H9 (cell line): ENCODE results near the gene UBE2D1. TPM values are rescaled to one million over a fixed set of nuclear protein-coding genes. Genes with fewer than 3 reads are reported as not detected.

Experiments used
- DNase-seq: peaks from one replicate; pipeline ENCODE4 v3.0.0-alpha.2; 2017
- H2AFZ ChIP-seq: one replicate; pipeline ENCODE4 v1.6.1; 2013; ENCODE audit warnings: mild to moderate bottlenecking, low read length, control low read depth, moderate library complexity
- H2AK5ac ChIP-seq: 2 replicates; pipeline ENCODE4 v1.6.1; 2013; ENCODE audit warnings: low read length, control low read depth, mixed read lengths; ENCODE audit not compliant: insufficient read length
- H2BK120ac ChIP-seq: one replicate; pipeline ENCODE4 v1.6.1; 2013; ENCODE audit warnings: low read depth, mild to moderate bottlenecking, low read length, control low read depth, inconsistent platforms; ENCODE audit not compliant: poor library complexity, severe bottlenecking
- H2BK12ac ChIP-seq: 2 replicates; pipeline ENCODE4 v1.6.1; 2013; ENCODE audit warnings: low read length, control low read depth, mixed read lengths, low read depth; ENCODE audit not compliant: insufficient read length
- H2BK15ac ChIP-seq: 2 replicates; pipeline ENCODE4 v1.6.1; 2013; ENCODE audit warnings: low read depth, low read length, control low read depth
- H2BK20ac ChIP-seq: one replicate; pipeline ENCODE4 v1.6.1; 2013; ENCODE audit warnings: low read depth, mild to moderate bottlenecking, low read length, control low read depth, inconsistent platforms; ENCODE audit not compliant: poor library complexity, severe bottlenecking
- H2BK5ac ChIP-seq: 2 replicates; pipeline ENCODE4 v1.6.1; 2013; ENCODE audit warnings: low read length, control low read depth, mixed read lengths; ENCODE audit not compliant: insufficient read length
- H3K14ac ChIP-seq: 2 replicates; pipeline ENCODE4 v1.6.1; 2013; ENCODE audit warnings: low read length, control low read depth; ENCODE audit not compliant: insufficient read depth
- H3K18ac ChIP-seq: 2 replicates; pipeline ENCODE4 v1.6.1; 2013; ENCODE audit warnings: low read depth, mild to moderate bottlenecking, mixed read lengths, low read length, control low read depth; ENCODE audit not compliant: insufficient read length
- H3K23ac ChIP-seq: 2 replicates; pipeline ENCODE4 v1.6.1; 2013; ENCODE audit warnings: low read length, control low read depth, mixed read lengths, low read depth; ENCODE audit not compliant: insufficient read length
- H3K23me2 ChIP-seq: 2 replicates; pipeline ENCODE4 v1.6.1; 2013; ENCODE audit warnings: low read depth, mild to moderate bottlenecking, mixed read lengths, low read length, control low read depth; ENCODE audit not compliant: insufficient read length, poor library complexity, severe bottlenecking
- H3K27ac ChIP-seq: 2 replicates; pipeline ENCODE4 v1.5.1; 2013; ENCODE audit warnings: low read length, control low read depth, mixed read lengths, low read depth; ENCODE audit not compliant: insufficient read length
- H3K27me3 ChIP-seq: 2 replicates; pipeline ENCODE4 v1.6.1; 2013; ENCODE audit warnings: low read length, control low read depth, inconsistent platforms; ENCODE audit not compliant: insufficient read depth
- H3K4ac ChIP-seq: 2 replicates; pipeline ENCODE4 v1.6.1; 2013; ENCODE audit warnings: low read depth, mild to moderate bottlenecking, control low read depth, inconsistent platforms, low read length, moderate library complexity
- H3K4me1 ChIP-seq: 2 replicates; pipeline ENCODE4 v1.6.1; 2013; ENCODE audit warnings: low read length, control low read depth, inconsistent platforms; ENCODE audit not compliant: insufficient read depth
- H3K4me2 ChIP-seq: 2 replicates; pipeline ENCODE4 v1.6.1; 2013; ENCODE audit warnings: low read length, control low read depth, mixed read lengths; ENCODE audit not compliant: insufficient read length, insufficient read depth
- H3K56ac ChIP-seq: 2 replicates; pipeline ENCODE4 v1.6.1; 2013; ENCODE audit warnings: low read depth, mild to moderate bottlenecking, mixed read lengths, low read length, control low read depth; ENCODE audit not compliant: insufficient read length
- H3K79me1 ChIP-seq: 2 replicates; pipeline ENCODE4 v1.6.1; 2013; ENCODE audit warnings: low read depth, mild to moderate bottlenecking, moderate library complexity, low read length, control low read depth, inconsistent platforms; ENCODE audit not compliant: insufficient read depth, poor library complexity, severe bottlenecking
- H3K79me2 ChIP-seq: 2 replicates; pipeline ENCODE4 v1.6.1; 2013; ENCODE audit warnings: low read length, control low read depth, inconsistent platforms; ENCODE audit not compliant: insufficient read depth
- H3K9ac ChIP-seq: 2 replicates; pipeline ENCODE4 v1.6.1; 2013; ENCODE audit warnings: low read length, control low read depth, mixed read lengths; ENCODE audit not compliant: insufficient read length; ENCODE audit errors: extremely low read depth
- H3K9me3 ChIP-seq: one replicate; pipeline ENCODE4 v1.6.1; 2013; ENCODE audit warnings: low read depth, low read length, inconsistent platforms; ENCODE audit not compliant: control insufficient read depth
- H3T11ph ChIP-seq: one replicate; pipeline ENCODE4 v1.6.1; 2013; ENCODE audit warnings: mild to moderate bottlenecking, low read length, control low read depth, inconsistent platforms
- H4K20me1 ChIP-seq: one replicate; pipeline ENCODE4 v1.6.1; 2013; ENCODE audit not compliant: control insufficient read depth, insufficient read length, insufficient read depth
- H4K5ac ChIP-seq: 2 replicates; pipeline ENCODE4 v1.6.1; 2013; ENCODE audit warnings: low read depth, mild to moderate bottlenecking, mixed read lengths, low read length, control low read depth; ENCODE audit not compliant: insufficient read length
- H4K8ac ChIP-seq: replicated peaks from 2 replicates; pipeline ENCODE4 v1.6.1; 2013; ENCODE audit warnings: low read length, control low read depth, mixed read lengths, low read depth; ENCODE audit not compliant: insufficient read length
- H4K91ac ChIP-seq: 2 replicates; pipeline ENCODE4 v1.6.1; 2013; ENCODE audit warnings: low read depth, mild to moderate bottlenecking, moderate library complexity, mixed read lengths, low read length, control low read depth; ENCODE audit not compliant: insufficient read length
- H3K27ac Mint-ChIP-seq, 3 experiments: 2 replicates in 2 of 3; 3 replicates in 1 of 3; pipeline ENCODE4 v1.8.0; 2020 to 2021; ENCODE audit warnings: mixed read lengths in 3 of 3, mild to moderate bottlenecking in 1 of 3, moderate library complexity in 1 of 3
- H3K27me3 Mint-ChIP-seq: 2 replicates; pipeline ENCODE4 v1.8.0; 2021; ENCODE audit warnings: low read depth, mild to moderate bottlenecking, moderate library complexity, mixed read lengths
- H3K36me3 Mint-ChIP-seq, 3 experiments: 2 replicates in 2 of 3; 3 replicates in 1 of 3; pipeline ENCODE4 v1.8.0; 2020 to 2021; ENCODE audit warnings: low read depth in 3 of 3, mixed read lengths in 3 of 3; ENCODE audit not compliant: insufficient read depth in 1 of 3
- H3K4me1 Mint-ChIP-seq, 2 experiments: 2 replicates each; pipeline ENCODE4 v1.8.0; 2020; ENCODE audit warnings: mixed read lengths in 2 of 2
- H3K4me3 Mint-ChIP-seq, 2 experiments: 2 replicates in 1 of 2; 3 replicates in 1 of 2; pipeline ENCODE4 v1.8.0; 2020 to 2021; ENCODE audit warnings: mild to moderate bottlenecking in 2 of 2, mixed read lengths in 2 of 2, moderate library complexity in 1 of 2
- H3K9me3 Mint-ChIP-seq, 2 experiments: 2 replicates in 1 of 2; 3 replicates in 1 of 2; pipeline ENCODE4 v1.8.0; 2020; ENCODE audit warnings: mild to moderate bottlenecking in 2 of 2, mixed read lengths in 2 of 2, moderate library complexity in 1 of 2
- WGBS: extraction: QIAGEN DNeasy Blood & Tissue Kit; methylation state at CpG from one replicate; pipeline ENCODE4 v1.1.7; 2013; ENCODE audit warnings: missing lambda C conversion rate, low lambda C conversion rate, mixed read lengths; ENCODE audit not compliant: insufficient read length; ENCODE audit errors: extremely low coverage; 5-methylcytosine and 5-hydroxymethylcytosine counted together
- total RNA-seq: library from RNA; stranded (reverse); gene quantifications from 2 replicates; pipeline ENCODE4 v1.2.1, GENCODE V29; 2021
- TF ChIP-seq, protein P1 (sequence below): fragments of 200-600 bp; sonication (generic); conservative IDR thresholded peaks from 3 replicates; pipeline ENCODE4 v1.8.0; 2021; ENCODE audit warnings: antibody characterized with exemption, mild to moderate bottlenecking

Gene UBE2D1
- total RNA-seq, 1 experiment from 2014 or later = 26.8 TPM

GRCh38 chr10:58352956-58353610 lies 18.3 kb downstream of the UBE2D1 start:
- Histone ChIP-seq H3K9ac (no peak overlapping the region), H4K91ac (no peak overlapping the region)
- no peaks in the 10 kb centered on the region for H3K9me3 Mint-ChIP-seq

More at GRCh38 chr10:58352956-58353610, 18.3 kb downstream of the UBE2D1 start:
- DNase-seq = no peak
- Mint-ChIP-seq H3K27me3 (no peaks in the 10 kb centered on the region), H3K4me3 (no peak overlapping the region), H3K4me1 (peaks cover 23 to 35% of the 10 kb centered on the region in 2 experiments), H3K27ac (peak overlapping the region in 2 of 3 experiments; percentile 32 to 40; a peak in 2 of 7 replicates), H3K36me3 (no peaks in the 10 kb centered on the region)
- no peak overlapping the region for H3K4me2 ChIP-seq
- H2BK5ac ChIP-seq = no peak overlapping the region
- no peak overlapping the region for H2BK12ac ChIP-seq
- H2AK5ac ChIP-seq = no peak overlapping the region
- no peak overlapping the region for H3K4ac ChIP-seq
- TF ChIP-seq, protein P1, sequence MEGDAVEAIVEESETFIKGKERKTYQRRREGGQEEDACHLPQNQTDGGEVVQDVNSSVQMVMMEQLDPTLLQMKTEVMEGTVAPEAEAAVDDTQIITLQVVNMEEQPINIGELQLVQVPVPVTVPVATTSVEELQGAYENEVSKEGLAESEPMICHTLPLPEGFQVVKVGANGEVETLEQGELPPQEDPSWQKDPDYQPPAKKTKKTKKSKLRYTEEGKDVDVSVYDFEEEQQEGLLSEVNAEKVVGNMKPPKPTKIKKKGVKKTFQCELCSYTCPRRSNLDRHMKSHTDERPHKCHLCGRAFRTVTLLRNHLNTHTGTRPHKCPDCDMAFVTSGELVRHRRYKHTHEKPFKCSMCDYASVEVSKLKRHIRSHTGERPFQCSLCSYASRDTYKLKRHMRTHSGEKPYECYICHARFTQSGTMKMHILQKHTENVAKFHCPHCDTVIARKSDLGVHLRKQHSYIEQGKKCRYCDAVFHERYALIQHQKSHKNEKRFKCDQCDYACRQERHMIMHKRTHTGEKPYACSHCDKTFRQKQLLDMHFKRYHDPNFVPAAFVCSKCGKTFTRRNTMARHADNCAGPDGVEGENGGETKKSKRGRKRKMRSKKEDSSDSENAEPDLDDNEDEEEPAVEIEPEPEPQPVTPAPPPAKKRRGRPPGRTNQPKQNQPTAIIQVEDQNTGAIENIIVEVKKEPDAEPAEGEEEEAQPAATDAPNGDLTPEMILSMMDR = no peak
- no CpG with 5 or more reads among the region's 2 CpGs for WGBS
- no peak overlapping the region for H2AFZ ChIP-seq
- no peak overlapping the region for H2BK20ac ChIP-seq
- no peaks in the 10 kb centered on the region for H3K27me3 ChIP-seq
- H3K4me1 ChIP-seq = peaks cover 3% of the 10 kb centered on the region; the same call in 1 of the 2 replicates
- peaks cover 3% of the 10 kb centered on the region for H3K79me1 ChIP-seq
- no peak overlapping the region for H3K18ac ChIP-seq
- H3K9me3 ChIP-seq = no peaks in the 10 kb centered on the region
- no peak overlapping the region for H4K5ac ChIP-seq
- no peaks in the 10 kb centered on the region for H3K23me2 ChIP-seq
- no peak overlapping the region for H2BK15ac ChIP-seq
- no peak overlapping the region for H3T11ph ChIP-seq
- no peak overlapping the region for H3K23ac ChIP-seq
- H4K8ac ChIP-seq = no peak overlapping the region
- H2BK120ac ChIP-seq = no peak overlapping the region
- H4K20me1 ChIP-seq = no peaks in the 10 kb centered on the region
- no peak overlapping the region for H3K56ac ChIP-seq
- H3K14ac ChIP-seq = no peak overlapping the region
- H3K27ac ChIP-seq = no peak overlapping the region
- H3K79me2 ChIP-seq = peaks cover 3% of the 10 kb centered on the region; the same call in 1 of the 2 replicates
